PC-3 (cell line): ENCODE data around the gene GFPT2. TPM values are rescaled to one million over a fixed set of nuclear protein-coding genes. Genes with fewer than 3 reads are reported as not detected.

Source experiments
- ATAC-seq: fragments of 200-7000 bp; cut with Tn5 transposase; 2 replicates; pipeline ENCODE4 v1.9.1; 2020; ENCODE audit warnings: mild to moderate bottlenecking, moderate library complexity
- BruUV-seq: library from RNA; stranded (reverse); fragments of 400-500 nt; replicated peaks from 2 replicates; lab custom pipeline; 2021; lab: Mats Ljungman, UMichigan
- CTCF ChIA-PET: fragments of 300-600 bp; sonication (Branson Sonifier 250); formaldehyde crosslinking; loops from one replicate; lab custom pipeline; 2022; ENCODE audit warnings: antibody characterized with exemption; lab: Charles Lee
- POLR2A ChIA-PET: fragments of 300-600 bp; sonication (Branson Sonifier 250); formaldehyde crosslinking; loops from one replicate; lab custom pipeline; 2022; ENCODE audit warnings: antibody characterized with exemption; ENCODE audit not compliant: unreplicated experiment; lab: Charles Lee
- DNase-seq: peaks from one replicate; pipeline ENCODE4 v3.0.0-alpha.2; 2015
- H2AFZ ChIP-seq: fragments of 300-600 bp; sonication (generic); 2 replicates; pipeline ENCODE4 v1.6.0; 2016; ENCODE audit warnings: antibody characterized with exemption, low read length
- H3F3A ChIP-seq: fragments of 300-600 bp; sonication (generic); one replicate; pipeline ENCODE4 v1.6.0; 2017; ENCODE audit warnings: antibody characterized with exemption, low read length, control low read depth, mild to moderate bottlenecking; ENCODE audit not compliant: unreplicated experiment
- H3K27ac ChIP-seq: fragments of 300-600 bp; sonication (generic); 2 replicates; pipeline ENCODE4 v1.5.1; 2016; ENCODE audit warnings: mild to moderate bottlenecking, low read length
- H3K27me3 ChIP-seq: fragments of 300-600 bp; sonication (generic); 2 replicates; pipeline ENCODE4 v1.6.1; 2016; ENCODE audit warnings: low read length, mixed read lengths
- H3K36me3 ChIP-seq: fragments of 300-600 bp; sonication (generic); 2 replicates; pipeline ENCODE4 v1.6.1; 2016; ENCODE audit warnings: low read depth, mixed run types, low read length, mixed read lengths
- H3K4me1 ChIP-seq: fragments of 300-600 bp; sonication (generic); 2 replicates; pipeline ENCODE4 v1.5.1; 2016; ENCODE audit warnings: low read length; ENCODE audit not compliant: insufficient read depth
- H3K4me2 ChIP-seq: fragments of 300-600 bp; sonication (generic); 2 replicates; pipeline ENCODE4 v1.6.0; 2016; ENCODE audit warnings: low read length
- H3K4me3 ChIP-seq: fragments of 300-600 bp; sonication (generic); 2 replicates; pipeline ENCODE4 v1.5.1; 2016; ENCODE audit warnings: mild to moderate bottlenecking, low read length, mixed read lengths
- H3K79me2 ChIP-seq: fragments of 300-600 bp; sonication (generic); 2 replicates; pipeline ENCODE4 v1.6.1; 2017; ENCODE audit warnings: low read length, mixed read lengths
- H3K9ac ChIP-seq: fragments of 300-600 bp; sonication (generic); 2 replicates; pipeline ENCODE4 v1.6.0; 2016; ENCODE audit warnings: mild to moderate bottlenecking, low read length
- H3K9me2 ChIP-seq: fragments of 300-600 bp; sonication (generic); replicated peaks from 2 replicates; pipeline ENCODE4 v1.6.1; 2016; ENCODE audit warnings: mixed run types, low read length, mixed read lengths
- H3K9me3 ChIP-seq: fragments of 300-600 bp; sonication (generic); 2 replicates; pipeline ENCODE4 v1.6.1; 2016; ENCODE audit warnings: low read length, mixed read lengths
- H4K20me1 ChIP-seq: fragments of 300-600 bp; sonication (generic); 2 replicates; pipeline ENCODE4 v1.6.1; 2016; ENCODE audit warnings: low read length, mixed read lengths
- EZH2 ChIP-seq: fragments of 300-600 bp; sonication (generic); IDR thresholded peaks from one replicate; pipeline ENCODE4 v1.6.1; 2017; ENCODE audit warnings: antibody characterized with exemption, mild to moderate bottlenecking, low read length; ENCODE audit not compliant: unreplicated experiment
- EZH2phosphoT487 ChIP-seq: fragments of 300-600 bp; sonication (generic); IDR thresholded peaks from 2 replicates; pipeline ENCODE4 v1.6.1; 2018; ENCODE audit warnings: mild to moderate bottlenecking, antibody characterized with exemption, low read length, borderline replicate concordance
- intact Hi-C: fragments of 100-400 bp; cut with micrococcal nuclease; formaldehyde crosslinking; loops from 2 replicates; pipeline ENCODE4 v1.9.0; 2023
- total RNA-seq: library from RNA; depleted of rRNA; stranded (reverse); fragments of >200 nt; gene quantifications from 2 replicates; pipeline ENCODE4 v1.2.3, GENCODE V29; 2014
- TF ChIP-seq, protein P1 (sequence below): fragments of 300-600 bp; sonication (generic); conservative IDR thresholded peaks from 2 replicates; pipeline ENCODE4 v1.5.1; 2017; ENCODE audit warnings: antibody characterized with exemption, low read depth, mild to moderate bottlenecking, low read length

Gene GFPT2
- total RNA-seq, 1 experiment from 2014 or later: 2.2 TPM

DNA sequence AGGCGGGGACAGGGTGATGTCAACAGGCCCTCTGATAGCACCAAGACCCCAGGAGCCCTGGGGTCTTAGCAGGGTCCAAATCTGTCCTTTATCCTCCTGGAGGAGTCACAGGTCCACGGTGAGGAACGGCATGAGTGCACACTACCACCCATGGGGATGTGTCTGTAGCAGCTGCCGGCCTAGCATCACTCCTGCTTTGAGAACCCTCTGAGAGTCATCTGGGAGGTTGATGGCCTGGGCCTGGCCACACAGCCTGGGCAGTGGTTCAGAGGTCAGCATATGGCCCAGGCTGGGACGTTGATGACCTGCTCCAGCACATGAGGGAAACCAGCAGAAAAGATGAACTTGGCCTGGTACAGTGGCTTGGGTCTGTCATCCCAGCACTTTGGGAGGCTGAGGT, 1.8 kb upstream of the GFPT2 start:
- H3K4me3 ChIP-seq: no peak overlapping the region
- ChIA-PET POLR2A (no interaction called here), CTCF (no interaction called here)
- peaks cover 14% of the 10 kb centered on the region for H3K4me1 ChIP-seq
- no peaks in the 10 kb centered on the region for H3F3A ChIP-seq
- no peak overlapping the region for H3K4me2 ChIP-seq
- H3K79me2 ChIP-seq: no peaks in the 10 kb centered on the region
- no peaks in the 10 kb centered on the region for H3K36me3 ChIP-seq
- H4K20me1 ChIP-seq: no peaks in the 10 kb centered on the region
- H3K9me2 ChIP-seq: no peaks in the 10 kb centered on the region
- intact Hi-C loops: no loop called here
- H2AFZ ChIP-seq: no peak overlapping the region
- ATAC-seq (no peak), DNase-seq (no peak)
- BruUV-seq: no TSS peak
- TF ChIP-seq, protein P1, sequence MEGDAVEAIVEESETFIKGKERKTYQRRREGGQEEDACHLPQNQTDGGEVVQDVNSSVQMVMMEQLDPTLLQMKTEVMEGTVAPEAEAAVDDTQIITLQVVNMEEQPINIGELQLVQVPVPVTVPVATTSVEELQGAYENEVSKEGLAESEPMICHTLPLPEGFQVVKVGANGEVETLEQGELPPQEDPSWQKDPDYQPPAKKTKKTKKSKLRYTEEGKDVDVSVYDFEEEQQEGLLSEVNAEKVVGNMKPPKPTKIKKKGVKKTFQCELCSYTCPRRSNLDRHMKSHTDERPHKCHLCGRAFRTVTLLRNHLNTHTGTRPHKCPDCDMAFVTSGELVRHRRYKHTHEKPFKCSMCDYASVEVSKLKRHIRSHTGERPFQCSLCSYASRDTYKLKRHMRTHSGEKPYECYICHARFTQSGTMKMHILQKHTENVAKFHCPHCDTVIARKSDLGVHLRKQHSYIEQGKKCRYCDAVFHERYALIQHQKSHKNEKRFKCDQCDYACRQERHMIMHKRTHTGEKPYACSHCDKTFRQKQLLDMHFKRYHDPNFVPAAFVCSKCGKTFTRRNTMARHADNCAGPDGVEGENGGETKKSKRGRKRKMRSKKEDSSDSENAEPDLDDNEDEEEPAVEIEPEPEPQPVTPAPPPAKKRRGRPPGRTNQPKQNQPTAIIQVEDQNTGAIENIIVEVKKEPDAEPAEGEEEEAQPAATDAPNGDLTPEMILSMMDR: no peak
- TF ChIP-seq EZH2phosphoT487 (no peak), EZH2 (no peak)
- no peak overlapping the region for H3K9ac ChIP-seq
- H3K27me3 ChIP-seq: no peaks in the 10 kb centered on the region
- H3K27ac ChIP-seq: no peak overlapping the region
- H3K9me3 ChIP-seq: no peaks in the 10 kb centered on the region

DNA sequence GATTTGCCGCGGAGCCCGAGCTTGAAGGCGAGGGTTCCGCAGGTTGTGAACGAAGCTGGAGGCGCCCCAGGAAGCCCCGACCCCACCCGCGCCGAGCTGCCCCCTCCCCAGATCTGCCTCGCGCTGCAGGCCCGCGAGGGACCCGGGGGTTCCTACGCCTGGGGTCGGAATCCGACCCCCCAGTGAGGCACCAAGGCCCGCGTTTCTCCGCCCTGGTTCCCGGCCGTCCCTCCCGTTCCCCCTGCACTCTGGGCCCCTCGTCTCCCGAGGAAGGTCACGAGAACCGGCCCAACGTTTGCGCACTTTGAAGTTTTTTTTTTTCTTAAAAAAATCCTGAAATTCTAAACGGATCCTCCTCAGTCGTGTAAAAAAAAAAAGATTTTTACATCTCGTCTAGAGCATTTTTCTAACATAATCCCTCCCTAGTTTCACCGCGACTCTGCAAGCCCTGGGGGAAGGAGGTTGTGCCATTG, 880 bp upstream of the GFPT2 start:
- Histone ChIP-seq H3K9me3 (no peaks in the 10 kb centered on the region), H4K20me1 (no peaks in the 10 kb centered on the region), H3K27me3 (no peaks in the 10 kb centered on the region), H3K36me3 (no peaks in the 10 kb centered on the region), H3K4me3 (peak overlapping the region; percentile 76), H3K4me1 (peaks cover 14% of the 10 kb centered on the region), H3F3A (no peaks in the 10 kb centered on the region), H2AFZ (peak overlapping the region; percentile 97), H3K9me2 (no peaks in the 10 kb centered on the region), H3K27ac (no peak overlapping the region), H3K79me2 (no peaks in the 10 kb centered on the region), H3K9ac (no peak overlapping the region), H3K4me2 (peak overlapping the region; percentile 95)
- BruUV-seq: no TSS peak
- ATAC-seq (no peak), DNase-seq (no peak)
- ChIA-PET POLR2A (no interaction called here), CTCF (interaction anchor here (0.7 kb wide), 1 partner anchor 21 kb away, joined by 3 read pairs; no protein-coding TSS in a partner anchor)
- TF ChIP-seq EZH2phosphoT487: no peak
- TF ChIP-seq EZH2: no peak
- intact Hi-C loops: loop anchor here (1.0 kb wide), 1 partner anchor 21 kb away; no protein-coding TSS in a partner anchor

DNA sequence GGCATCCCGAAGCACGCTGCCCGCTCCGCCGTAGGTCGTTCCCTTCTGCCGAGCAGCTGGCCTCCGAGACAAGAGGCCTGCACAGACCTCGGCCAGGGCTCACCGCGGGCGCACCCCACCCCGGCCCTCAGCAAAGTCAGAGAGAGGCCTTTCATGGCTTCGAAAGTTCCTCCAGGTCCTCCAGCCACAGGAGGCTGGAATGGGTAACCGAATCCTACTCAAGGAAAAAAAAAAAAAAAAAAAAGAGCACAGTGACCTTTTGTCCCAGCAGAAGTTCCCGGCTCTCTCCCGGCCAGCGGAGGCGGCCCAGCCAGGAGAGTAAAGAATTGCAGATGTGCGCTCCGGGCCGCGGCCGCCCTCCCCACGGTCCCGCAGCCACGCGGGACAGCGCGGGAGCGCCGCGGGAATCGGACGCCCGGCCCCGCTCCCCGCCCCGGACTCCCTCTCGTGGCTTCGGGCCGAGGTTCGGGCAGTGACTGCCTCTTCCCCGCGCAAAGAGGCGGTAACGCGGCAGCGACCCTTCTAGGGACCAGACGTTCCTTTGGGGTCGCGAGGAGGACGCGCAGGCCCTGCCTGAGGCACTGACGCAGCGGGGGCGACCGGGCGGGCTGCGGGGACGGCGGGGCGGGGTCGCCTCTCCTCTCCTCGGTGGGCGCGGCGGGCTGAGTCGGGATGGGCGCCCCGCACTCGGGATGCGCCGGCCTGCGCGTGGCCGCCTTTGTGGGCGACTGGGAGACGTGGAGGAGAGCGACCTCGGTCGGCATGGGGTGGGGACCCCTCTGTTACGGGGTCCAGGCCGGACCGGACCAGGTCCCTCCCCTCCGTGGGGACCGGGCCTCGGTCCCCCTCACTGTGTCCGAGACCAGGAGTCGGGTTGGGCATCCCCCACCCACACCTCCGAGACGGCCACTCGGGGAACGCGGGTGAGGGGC, 754 bp downstream of the GFPT2 start:
- Histone ChIP-seq H3K9me2 (no peaks in the 10 kb centered on the region), H3K27ac (no peak overlapping the region), H3K4me1 (peaks cover under 1% of the 10 kb centered on the region; the same call in 1 of the 2 replicates), H4K20me1 (no peaks in the 10 kb centered on the region), H3K9me3 (no peaks in the 10 kb centered on the region), H3K79me2 (no peaks in the 10 kb centered on the region), H3K27me3 (no peaks in the 10 kb centered on the region), H3K9ac (peak overlapping the region; percentile 25; the same call in 1 of the 2 replicates), H3F3A (no peaks in the 10 kb centered on the region), H3K4me2 (peak overlapping the region; percentile 95), H3K36me3 (no peaks in the 10 kb centered on the region), H2AFZ (peak overlapping the region; percentile 64), H3K4me3 (peak overlapping the region; percentile 76)
- ChIA-PET CTCF (interaction anchor here (0.7 kb wide), 2 partner anchors 18 to 76 kb away, joined by 3 to 5 read pairs; no protein-coding TSS in a partner anchor), POLR2A (no interaction called here)
- intact Hi-C loops: loop anchor here (1.0 kb wide), 1 partner anchor 19 kb away; no protein-coding TSS in a partner anchor
- ATAC-seq (peak; percentile 11; the same call in 1 of the 2 replicates), DNase-seq (no peak)
- TF ChIP-seq, protein P1: no peak
- peak; percentile 38 for TF ChIP-seq EZH2
- no peak for TF ChIP-seq EZH2phosphoT487
- BruUV-seq: no TSS peak
